GM12878 (cell line): ENCODE measurements around the gene POU2F1. TPM values are rescaled to one million over a fixed set of nuclear protein-coding genes. Genes with fewer than 3 reads are reported as not detected.

ENCODE experiments used
- ATAC-seq: fragments of 200-7000 bp; cut with Tn5 transposase; 3 replicates; pipeline ENCODE4 v1.9.1; 2020; ENCODE audit warnings: mild to moderate bottlenecking, moderate library complexity
- BruUV-seq: library from RNA; stranded (reverse); fragments of 400-500 nt; replicated peaks from 2 replicates; lab custom pipeline; 2021; lab: Mats Ljungman, UMichigan
- CTCF ChIA-PET: fragments of 300-600 bp; sonication (Branson Sonifier 250); formaldehyde crosslinking; extraction: SDS; loops from one replicate; lab custom pipeline; 2021; ENCODE audit warnings: inconsistent platforms; lab: Yijun Ruan, JAX
- POLR2A ChIA-PET: fragments of 350-600 bp; formaldehyde crosslinking; extraction: SDS; loops from one replicate; lab custom pipeline; 2021; ENCODE audit warnings: inconsistent platforms; lab: Charles Lee
- RAD21 ChIA-PET: fragments of 300-600 bp; sonication (Branson Sonifier 250); formaldehyde crosslinking; loops from one replicate; lab custom pipeline; 2023; ENCODE audit warnings: antibody characterized with exemption; ENCODE audit not compliant: unreplicated experiment; lab: Charles Lee
- SMC1A ChIA-PET: fragments of 300-600 bp; sonication (Branson Sonifier 250); formaldehyde crosslinking; loops from one replicate; lab custom pipeline; 2023; ENCODE audit not compliant: unreplicated experiment, uncharacterized antibody; lab: Charles Lee
- DNase-seq: peaks from one replicate; pipeline ENCODE4 v3.0.0-alpha.2; 2011; ENCODE audit warnings: low read depth, low spot score
- FAIRE-seq: peaks from 3 replicates; lab custom pipeline; 2011; peaks lifted over from hg19 to GRCh38; lab: Jason Lieb, UNC
- H2AFZ ChIP-seq: 2 replicates; pipeline ENCODE4 v1.6.0; 2011; ENCODE audit warnings: low read depth, low read length, control low read depth; ENCODE audit not compliant: control insufficient read depth
- H3K27ac ChIP-seq: 2 replicates; pipeline ENCODE4 v1.5.1; 2011; ENCODE audit warnings: control low read depth; ENCODE audit not compliant: control insufficient read depth, insufficient read depth
- H3K27me3 ChIP-seq, 2 experiments: replicated peaks in 1 of 2; 2 replicates each; pipeline versions ENCODE4 v1.6.0 to v1.6.1; 2011; ENCODE audit warnings: low read length in 1 of 2; ENCODE audit not compliant: control insufficient read depth in 2 of 2, insufficient read depth in 2 of 2
- H3K36me3 ChIP-seq, 2 experiments: 2 replicates each; pipeline ENCODE4 v1.5.1; 2011; ENCODE audit warnings: low read length in 1 of 2; ENCODE audit not compliant: control insufficient read depth in 2 of 2, insufficient read depth in 2 of 2
- H3K4me1 ChIP-seq: 2 replicates; pipeline ENCODE4 v1.6.1; 2011; ENCODE audit warnings: mild to moderate bottlenecking, low read length, moderate library complexity, mixed read lengths; ENCODE audit not compliant: control insufficient read depth, insufficient read depth
- H3K4me2 ChIP-seq: 2 replicates; pipeline ENCODE4 v1.6.0; 2011; ENCODE audit warnings: control low read depth; ENCODE audit not compliant: control insufficient read depth, insufficient read depth
- H3K4me3 ChIP-seq: fragments of 200-600 bp; sonication (generic); 2 replicates; pipeline ENCODE4 v1.5.1; 2016
- H3K79me2 ChIP-seq: 2 replicates; pipeline ENCODE4 v1.6.0; 2011; ENCODE audit warnings: low read length; ENCODE audit not compliant: control insufficient read depth, insufficient read depth
- H3K9ac ChIP-seq: 2 replicates; pipeline ENCODE4 v1.8.0; 2011; ENCODE audit warnings: low read length, control low read depth, mixed read lengths; ENCODE audit not compliant: control insufficient read depth, insufficient read depth
- H3K9me3 ChIP-seq: replicated peaks from 3 replicates; pipeline ENCODE4 v1.5.1; 2011; ENCODE audit warnings: mild to moderate bottlenecking, low read length; ENCODE audit not compliant: control insufficient read depth, insufficient read depth
- H4K20me1 ChIP-seq: 2 replicates; pipeline ENCODE4 v1.6.0; 2011; ENCODE audit not compliant: control insufficient read depth, insufficient read depth
- BHLHE40 ChIP-seq, 2 experiments: fragments of 450-650 bp in 1 of 2; IDR thresholded peaks; 2 replicates each; pipeline ENCODE4 v1.6.1; 2011 to 2017; ENCODE audit warnings: low read depth in 2 of 2, borderline replicate concordance in 1 of 2, improper control_type of control experiment in 1 of 2, low read length in 1 of 2, mild to moderate bottlenecking in 1 of 2
- EGR1 ChIP-seq, 2 experiments: IDR thresholded peaks; 1 replicate in 1 of 2; 2 replicates in 1 of 2; pipeline ENCODE4 v1.6.1; 2011 to 2012; ENCODE audit warnings: low read depth in 2 of 2, low read length in 2 of 2, borderline replicate concordance in 1 of 2, mild to moderate bottlenecking in 1 of 2, moderate library complexity in 1 of 2
- HDAC6 ChIP-seq: fragments of 200-600 bp; sonication (generic); IDR thresholded peaks from one replicate; pipeline ENCODE4 v1.8.0; 2017; ENCODE audit warnings: antibody characterized with exemption; ENCODE audit not compliant: unreplicated experiment
- MEF2B ChIP-seq: fragments of 450-650 bp; IDR thresholded peaks from 2 replicates; pipeline ENCODE4 v1.6.1; 2018; ENCODE audit warnings: mild to moderate bottlenecking, moderate library complexity; ENCODE audit not compliant: partially characterized antibody, poor library complexity, severe bottlenecking
- MTA3 ChIP-seq: IDR thresholded peaks from 2 replicates; pipeline ENCODE4 v1.6.1; 2012; ENCODE audit warnings: low read length, inconsistent platforms, borderline replicate concordance
- MYB ChIP-seq: fragments of 150-350 bp; IDR thresholded peaks from 2 replicates; pipeline ENCODE4 v1.6.1; 2014; ENCODE audit warnings: mild to moderate bottlenecking, low read depth, low read length, borderline replicate concordance
- RAD21 ChIP-seq: IDR thresholded peaks from 2 replicates; pipeline ENCODE4 v1.6.1; 2011; ENCODE audit warnings: mild to moderate bottlenecking, low read depth, low read length, moderate library complexity; ENCODE audit not compliant: insufficient read depth
- YY1 ChIP-seq: IDR thresholded peaks from 2 replicates; pipeline ENCODE4 v1.6.1; 2011; ENCODE audit warnings: low read depth, mild to moderate bottlenecking, low read length
- ZNF24 ChIP-seq: fragments of 450-650 bp; IDR thresholded peaks from 2 replicates; pipeline ENCODE4 v1.6.1; 2017; ENCODE audit warnings: antibody characterized with exemption, mild to moderate bottlenecking
- WGBS: methylation state at CpG from one replicate; pipeline ENCODE4 v1.1.6; 2016; ENCODE audit warnings: low lambda C conversion rate; ENCODE audit not compliant: insufficient replicate concordance, insufficient coverage; ENCODE audit errors: missing lambda C conversion rate; 5-methylcytosine and 5-hydroxymethylcytosine counted together
- in situ Hi-C: fragments of 300-500 bp; cut with MboI; formaldehyde crosslinking; loops from 9 replicates; pipeline ENCODE4 v1.14.3; 2018; ENCODE audit warnings: mixed read lengths
- intact Hi-C: fragments of 100-400 bp; cut with micrococcal nuclease; formaldehyde crosslinking; loops from one replicate; pipeline ENCODE4 v1.14.2; 2022; ENCODE audit not compliant: unreplicated experiment
- polyA plus RNA-seq, 11 experiments: library from polyadenylated mRNA; depleted of rRNA in 4 of 11; unstranded in 6 of 11; stranded (reverse) in 5 of 11; fragments of >200 nt; fragmentation: Nextera tagmentation in 4 of 11; fragmentation: Illumina TruSeq in 1 of 11; extraction: Ambion mirVana in 4 of 11; extraction: Trizol in 1 of 11; gene quantifications; 1 replicate in 1 of 11; 2 replicates in 10 of 11; pipeline versions ENCODE4 v1.2.1 to v1.2.3, GENCODE V29; 2011 to 2016; ENCODE audit warnings: inconsistent platforms in 2 of 11, missing spikeins in 2 of 11, low read depth in 1 of 11
- total RNA-seq, 4 experiments: library from RNA; depleted of rRNA in 3 of 4; stranded (reverse); fragments of >200 nt in 3 of 4; fragmentation: Illumina TruSeq in 1 of 4; extraction: Trizol in 1 of 4; gene quantifications; 2 replicates each; pipeline versions ENCODE4 v1.2.1 to v1.2.3, GENCODE V29; 2013 to 2021
- TF ChIP-seq, protein P1 (sequence below): IDR thresholded peaks from 2 replicates; pipeline ENCODE4 v1.6.1; 2011; ENCODE audit warnings: borderline replicate concordance, low read depth, mild to moderate bottlenecking, moderate library complexity, mixed read lengths, low read length; ENCODE audit not compliant: insufficient read depth; ENCODE audit errors: extremely low read length
- TF ChIP-seq, protein P2 (sequence below), 3 experiments: IDR thresholded peaks in 2 of 3; conservative IDR thresholded peaks in 1 of 3; 2 replicates each; pipeline ENCODE4 v1.5.1; 2011; ENCODE audit warnings: low read depth in 3 of 3, low read length in 3 of 3, mild to moderate bottlenecking in 3 of 3, control low read depth in 2 of 3, moderate library complexity in 2 of 3, inconsistent platforms in 1 of 3, mixed read lengths in 1 of 3; ENCODE audit not compliant: control insufficient read depth in 2 of 3, insufficient read depth in 1 of 3; ENCODE audit errors: extremely low read depth in 1 of 3

POU2F1 gene
- total and polyA plus RNA-seq, 10 of the 15 experiments (the other 5 are each of a cell fraction or from before 2014, with no cell fraction given) = 2.5 to 21.7 (median 12.5) TPM

GRCh38 chr1:167197236-167197635 lies 23.4 kb upstream of the POU2F1 start (continued):
- TF ChIP-seq, protein P1, sequence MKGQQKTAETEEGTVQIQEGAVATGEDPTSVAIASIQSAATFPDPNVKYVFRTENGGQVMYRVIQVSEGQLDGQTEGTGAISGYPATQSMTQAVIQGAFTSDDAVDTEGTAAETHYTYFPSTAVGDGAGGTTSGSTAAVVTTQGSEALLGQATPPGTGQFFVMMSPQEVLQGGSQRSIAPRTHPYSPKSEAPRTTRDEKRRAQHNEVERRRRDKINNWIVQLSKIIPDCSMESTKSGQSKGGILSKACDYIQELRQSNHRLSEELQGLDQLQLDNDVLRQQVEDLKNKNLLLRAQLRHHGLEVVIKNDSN = no peak
- TF ChIP-seq MEF2B (no peak), RAD21 (no peak)
- TF ChIP-seq, all 136 proteins: peak for 0

DNA sequence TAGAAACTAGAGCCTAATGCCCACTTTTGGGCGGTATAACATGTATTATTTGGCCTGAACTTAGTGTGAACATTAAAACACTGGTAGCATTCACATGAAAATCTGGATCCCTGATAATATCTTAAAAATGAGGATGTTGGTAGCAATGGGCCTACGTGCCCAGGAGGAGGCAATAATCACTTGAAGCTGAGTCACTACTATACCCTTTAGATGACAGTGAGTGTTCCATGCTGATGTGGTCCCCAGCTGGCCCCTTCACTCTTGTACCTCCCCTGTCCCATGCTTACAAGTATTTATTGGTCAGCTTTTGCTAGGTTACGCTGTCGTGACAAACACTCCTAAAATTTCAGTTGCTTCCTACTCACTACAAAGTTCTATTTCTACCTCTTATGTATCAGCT lies 23.0 kb upstream of the POU2F1 start:
- no peaks in the 10 kb centered on the region for H3K79me2 ChIP-seq
- intact Hi-C loops = no loop called here
- no peaks in the 10 kb centered on the region for H3K4me1 ChIP-seq
- H3K9ac ChIP-seq = no peak overlapping the region
- TF ChIP-seq YY1 (no peak), ZNF24 (no peak), EGR1 (IDR thresholded peaks at IDR 0.05; ENCODE audit: borderline replicate concordance in 1 of 2, low read depth in 2 of 2, low read length in 2 of 2) (no peak), HDAC6 (no peak), MTA3 (no peak), BHLHE40 (IDR thresholded peaks at IDR 0.05; ENCODE audit: borderline replicate concordance in 1 of 2, low read depth in 2 of 2, low read length in 1 of 2) (no peak), MYB (no peak)
- TF ChIP-seq, protein P2, sequence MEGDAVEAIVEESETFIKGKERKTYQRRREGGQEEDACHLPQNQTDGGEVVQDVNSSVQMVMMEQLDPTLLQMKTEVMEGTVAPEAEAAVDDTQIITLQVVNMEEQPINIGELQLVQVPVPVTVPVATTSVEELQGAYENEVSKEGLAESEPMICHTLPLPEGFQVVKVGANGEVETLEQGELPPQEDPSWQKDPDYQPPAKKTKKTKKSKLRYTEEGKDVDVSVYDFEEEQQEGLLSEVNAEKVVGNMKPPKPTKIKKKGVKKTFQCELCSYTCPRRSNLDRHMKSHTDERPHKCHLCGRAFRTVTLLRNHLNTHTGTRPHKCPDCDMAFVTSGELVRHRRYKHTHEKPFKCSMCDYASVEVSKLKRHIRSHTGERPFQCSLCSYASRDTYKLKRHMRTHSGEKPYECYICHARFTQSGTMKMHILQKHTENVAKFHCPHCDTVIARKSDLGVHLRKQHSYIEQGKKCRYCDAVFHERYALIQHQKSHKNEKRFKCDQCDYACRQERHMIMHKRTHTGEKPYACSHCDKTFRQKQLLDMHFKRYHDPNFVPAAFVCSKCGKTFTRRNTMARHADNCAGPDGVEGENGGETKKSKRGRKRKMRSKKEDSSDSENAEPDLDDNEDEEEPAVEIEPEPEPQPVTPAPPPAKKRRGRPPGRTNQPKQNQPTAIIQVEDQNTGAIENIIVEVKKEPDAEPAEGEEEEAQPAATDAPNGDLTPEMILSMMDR (IDR thresholded peaks at IDR 0.05 in 2 of 3, conservative IDR thresholded peaks at IDR 0.05 in 1 of 3; ENCODE audit: control insufficient read depth in 2 of 3, extremely low read depth in 1 of 3, insufficient read depth in 1 of 3, low read depth in 3 of 3, low read length in 3 of 3) = no peak; a peak in 1 of 6 replicates
- TF ChIP-seq, protein P1 = no peak
- TF ChIP-seq, all 136 proteins: peak for 0
- no peak for DNase-seq
- Histone ChIP-seq H3K27ac (no peak overlapping the region), H3K9me3 (no peaks in the 10 kb centered on the region), H3K36me3 (no peaks in the 10 kb centered on the region), H3K27me3 (no peaks in the 10 kb centered on the region; a peak in 1 of 4 replicates), H3K4me2 (no peak overlapping the region), H2AFZ (no peak overlapping the region), H4K20me1 (no peaks in the 10 kb centered on the region), H3K4me3 (no peak overlapping the region)
- peak; percentile 31; the same call in 1 of the 3 replicates for ATAC-seq
- RAD21 ChIA-PET = no interaction called here
- POLR2A ChIA-PET = no interaction called here
- CTCF ChIA-PET = no interaction called here
- SMC1A ChIA-PET = no interaction called here
- FAIRE-seq = no peak
- WGBS = 34% methylated on average over 4 of the region's 4 CpGs
- in situ Hi-C loops = no loop called here
- BruUV-seq = no TSS peak
